IMR-90 (cell line): ENCODE results near the gene ZYX. TPM values are rescaled to one million over a fixed set of nuclear protein-coding genes. Genes with fewer than 3 reads are reported as not detected.

Source experiments
- ATAC-seq: fragments of 200-7000 bp; cut with Tn5 transposase; 2 replicates; pipeline ENCODE4 v1.9.1; 2020; ENCODE audit warnings: low read depth, mild to moderate bottlenecking, moderate library complexity
- BruUV-seq: library from RNA; stranded (reverse); fragments of 400-500 nt; replicated peaks from 2 replicates; lab custom pipeline; 2021; lab: Mats Ljungman, UMichigan
- CTCF ChIA-PET: fragments of 300-600 bp; formaldehyde crosslinking; extraction: SDS; loops from one replicate; lab custom pipeline; 2021; ENCODE audit warnings: antibody characterized with exemption; lab: Yijun Ruan, JAX
- POLR2A ChIA-PET: fragments of 300-600 bp; sonication (Branson Sonifier 250); formaldehyde crosslinking; loops from one replicate; lab custom pipeline; 2022; ENCODE audit warnings: antibody characterized with exemption; ENCODE audit not compliant: unreplicated experiment; lab: Charles Lee
- DNase-seq: peaks from one replicate; pipeline ENCODE4 v3.0.0; 2013
- H2AFZ ChIP-seq: replicated peaks from 2 replicates; pipeline ENCODE3; 2013; ENCODE audit warnings: low read length, mild to moderate bottlenecking; ENCODE audit not compliant: poor library complexity
- H2AK5ac ChIP-seq: 2 replicates; pipeline ENCODE4 v1.6.1; 2013; ENCODE audit warnings: low read depth, low read length, inconsistent platforms
- H2AK9ac ChIP-seq: replicated peaks from 2 replicates; pipeline ENCODE3; 2013; ENCODE audit warnings: mild to moderate bottlenecking, low read depth, low read length, moderate library complexity; ENCODE audit not compliant: poor library complexity
- H2BK120ac ChIP-seq: 2 replicates; pipeline ENCODE4 v1.6.1; 2013; ENCODE audit warnings: low read depth, low read length, inconsistent platforms
- H2BK15ac ChIP-seq: 3 replicates; pipeline ENCODE4 v1.6.1; 2013; ENCODE audit warnings: low read depth, low read length, inconsistent platforms
- H2BK20ac ChIP-seq: 2 replicates; pipeline ENCODE4 v1.6.1; 2013; ENCODE audit warnings: low read depth, mild to moderate bottlenecking, inconsistent platforms, low read length, moderate library complexity
- H2BK5ac ChIP-seq: 2 replicates; pipeline ENCODE4 v1.6.1; 2013; ENCODE audit warnings: mild to moderate bottlenecking, low read depth, low read length, inconsistent platforms; ENCODE audit not compliant: poor library complexity, severe bottlenecking
- H3K14ac ChIP-seq: replicated peaks from 2 replicates; pipeline ENCODE4 v1.6.1; 2013; ENCODE audit warnings: low read depth, low read length, inconsistent platforms
- H3K18ac ChIP-seq: 2 replicates; pipeline ENCODE4 v1.6.1; 2013; ENCODE audit warnings: low read depth, low read length, control low read depth
- H3K23ac ChIP-seq: 2 replicates; pipeline ENCODE4 v1.6.1; 2013; ENCODE audit warnings: low read depth, low read length, inconsistent platforms
- H3K27ac ChIP-seq: 2 replicates; pipeline ENCODE4 v1.5.1; 2013; ENCODE audit warnings: mild to moderate bottlenecking, control low read depth, low read length; ENCODE audit not compliant: insufficient read depth
- H3K27me3 ChIP-seq: 2 replicates; pipeline ENCODE4 v1.6.1; 2013; ENCODE audit warnings: low read length; ENCODE audit not compliant: control insufficient read depth, insufficient read depth
- H3K36me3 ChIP-seq: 2 replicates; pipeline ENCODE4 v1.6.1; 2013; ENCODE audit warnings: low read length, mixed read lengths; ENCODE audit not compliant: control insufficient read depth, insufficient read depth
- H3K4ac ChIP-seq: 2 replicates; pipeline ENCODE4 v1.6.1; 2013; ENCODE audit warnings: low read depth, low read length, inconsistent platforms
- H3K4me1 ChIP-seq: 2 replicates; pipeline ENCODE4 v1.6.1; 2013; ENCODE audit warnings: low read length, mixed read lengths; ENCODE audit not compliant: control insufficient read depth, insufficient read depth
- H3K4me2 ChIP-seq: 2 replicates; pipeline ENCODE4 v1.6.1; 2013; ENCODE audit warnings: low read depth, mild to moderate bottlenecking, control low read depth, low read length, moderate library complexity
- H3K4me3 ChIP-seq: 2 replicates; pipeline ENCODE4 v1.5.1; 2013; ENCODE audit warnings: low read depth, mild to moderate bottlenecking, control low read depth, low read length, moderate library complexity; ENCODE audit not compliant: insufficient read depth
- H3K56ac ChIP-seq: 2 replicates; pipeline ENCODE4 v1.6.1; 2013; ENCODE audit warnings: low read length, inconsistent platforms; ENCODE audit not compliant: insufficient read depth; ENCODE audit errors: extremely low read depth
- H3K79me1 ChIP-seq, 2 experiments: 2 replicates each; pipeline ENCODE4 v1.6.1; 2013; ENCODE audit warnings: low read length in 2 of 2, inconsistent platforms in 1 of 2, low read depth in 1 of 2
- H3K9ac ChIP-seq: 2 replicates; pipeline ENCODE4 v1.6.1; 2013; ENCODE audit warnings: low read depth, low read length, control low read depth
- H3K9me1 ChIP-seq: 2 replicates; pipeline ENCODE4 v1.6.1; 2013; ENCODE audit warnings: low read length, inconsistent platforms; ENCODE audit not compliant: insufficient read depth
- H3K9me3 ChIP-seq: 2 replicates; pipeline ENCODE4 v1.6.1; 2013; ENCODE audit warnings: low read length; ENCODE audit not compliant: control insufficient read depth, insufficient read depth
- H4K20me1 ChIP-seq: 2 replicates; pipeline ENCODE4 v1.6.1; 2013; ENCODE audit warnings: low read length, inconsistent platforms; ENCODE audit not compliant: insufficient read depth
- H4K5ac ChIP-seq: 2 replicates; pipeline ENCODE4 v1.6.1; 2013; ENCODE audit warnings: mild to moderate bottlenecking, low read depth, low read length, control low read depth
- H4K8ac ChIP-seq, 2 experiments: 2 replicates each; pipeline ENCODE4 v1.6.1; 2013; ENCODE audit warnings: low read depth in 2 of 2, low read length in 2 of 2, control low read depth in 1 of 2, inconsistent platforms in 1 of 2
- H4K91ac ChIP-seq: 2 replicates; pipeline ENCODE4 v1.6.1; 2013; ENCODE audit warnings: low read depth, low read length, inconsistent platforms; ENCODE audit not compliant: insufficient read depth
- MAFK ChIP-seq: IDR thresholded peaks from 2 replicates; pipeline ENCODE4 v1.6.1; 2012; ENCODE audit warnings: low read depth, low read length, improper control_type of control experiment
- RFX5 ChIP-seq: IDR thresholded peaks from 2 replicates; pipeline ENCODE4 v1.8.0; 2012; ENCODE audit warnings: low read depth, mild to moderate bottlenecking, low read length, moderate library complexity
- WGBS, 2 experiments: methylation state at CpG; one replicate each; pipeline versions ENCODE4 v1.1.5 to v1.1.7; 2013; ENCODE audit warnings: missing lambda C conversion rate in 2 of 2; ENCODE audit not compliant: insufficient read length in 1 of 2; ENCODE audit errors: extremely low coverage in 2 of 2; 5-methylcytosine and 5-hydroxymethylcytosine counted together
- dilution Hi-C: fragments of 300-500 bp; cut with HindIII; formaldehyde crosslinking; loops from one replicate; pipeline ENCODE4 v1.14.3; 2018; ENCODE audit warnings: low sequenced_read_pairs; ENCODE audit not compliant: unreplicated experiment
- in situ Hi-C: fragments of 300-500 bp; cut with MboI; formaldehyde crosslinking; loops from 3 replicates; pipeline ENCODE4 v1.14.3; 2019; ENCODE audit warnings: low sequenced_read_pairs, inconsistent platforms, mixed read lengths
- intact Hi-C: fragments of 100-400 bp; cut with micrococcal nuclease; formaldehyde crosslinking; loops from 2 replicates; pipeline ENCODE4 v1.10.0; 2022
- polyA plus RNA-seq, 3 experiments: library from polyadenylated mRNA; depleted of rRNA; stranded (reverse); fragments of >200 nt; gene quantifications; 2 replicates each; pipeline ENCODE4 v1.2.3, GENCODE V29; 2012; ENCODE audit warnings: low replicate concordance in 1 of 3
- total RNA-seq: library from RNA; depleted of rRNA; stranded (reverse); fragments of >200 nt; gene quantifications from 2 replicates; pipeline ENCODE4 v1.2.3, GENCODE V29; 2012
- TF ChIP-seq, protein P1 (sequence below): fragments of 150-350 bp; IDR thresholded peaks from 2 replicates; pipeline ENCODE4 v1.6.1; 2016; ENCODE audit warnings: low read depth, mild to moderate bottlenecking, low read length, moderate library complexity, borderline replicate concordance
- TF ChIP-seq, protein P2 (sequence below): conservative IDR thresholded peaks from 2 replicates; pipeline ENCODE4 v1.5.1; 2012; ENCODE audit warnings: mild to moderate bottlenecking, low read depth, low read length, improper control_type of control experiment

Gene ZYX
- total and polyA plus RNA-seq, 2 of the 4 experiments (the other 2 are of a cell fraction): 22.6 to 334 TPM

DNA sequence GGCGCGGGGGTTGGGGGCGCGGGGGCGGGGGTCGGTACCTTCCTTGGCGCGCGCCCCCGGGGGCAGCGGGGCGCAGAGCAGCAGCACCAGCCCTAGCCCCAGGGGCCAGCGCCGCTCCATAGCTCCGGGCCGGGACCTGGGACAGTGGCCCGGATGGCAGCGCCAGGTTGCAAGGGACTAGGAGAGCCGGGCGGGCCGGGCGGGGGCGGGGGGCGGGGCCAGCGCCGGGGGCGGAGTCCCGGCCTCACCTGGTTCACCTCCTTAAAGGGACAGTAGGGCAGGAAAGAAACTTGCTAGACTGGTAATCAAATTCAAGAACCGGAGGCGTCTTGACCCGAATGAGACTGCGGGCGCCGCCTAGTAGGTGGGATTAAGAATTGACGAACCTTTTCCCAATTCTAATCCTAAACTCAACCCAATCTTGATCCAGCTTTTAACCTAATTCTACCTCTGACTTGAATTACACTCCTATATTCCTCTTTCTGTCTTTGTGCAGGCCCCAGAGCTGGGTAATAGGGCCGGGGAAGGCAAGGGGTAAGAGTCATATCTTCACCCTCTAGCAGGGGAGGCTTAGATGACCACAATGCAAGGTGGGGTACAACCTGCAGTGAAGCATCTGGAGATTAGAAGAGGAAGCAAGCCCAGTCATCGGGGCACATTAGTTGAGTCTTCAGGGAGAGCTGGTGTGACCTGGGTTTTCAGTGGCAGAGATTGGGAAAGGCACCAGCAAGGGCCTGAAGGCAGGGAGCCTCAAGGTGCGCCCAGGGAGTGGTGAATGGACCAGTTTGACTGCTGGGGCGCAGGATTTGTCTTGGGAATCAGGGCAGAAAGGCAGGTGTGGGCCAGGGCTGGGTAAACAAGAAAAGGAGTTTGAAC, 27.8 kb downstream of the ZYX start, which contains the start of gene EPHA1:
Gene EPHA1, minus strand, starts transcription at position 171 of the 876 bp plus-strand sequence. Its CDS starts 51 bp downstream, at position 120.
- H3K79me1 ChIP-seq: no peaks in the 10 kb centered on the region
- dilution Hi-C loops (no loop called here), intact Hi-C loops (no loop called here), in situ Hi-C loops (no loop called here)
- no peaks in the 10 kb centered on the region for H4K20me1 ChIP-seq
- no TSS peak for BruUV-seq
- POLR2A ChIA-PET: no interaction called here
- no peak within 1 kb of the TSS for H2BK20ac ChIP-seq
- H3K4me3 ChIP-seq: no peak within 1 kb of the TSS
- H3K27me3 ChIP-seq: no peaks in the 10 kb centered on the region; the same call in 1 of the 2 replicates
- no peaks in the 10 kb centered on the region for H3K9me3 ChIP-seq
- no peak within 1 kb of the TSS for H3K56ac ChIP-seq
- peaks cover 12% of the 10 kb centered on the region; the same call in 1 of the 2 replicates for H3K4me1 ChIP-seq
- H3K4me2 ChIP-seq: no peak within 1 kb of the TSS
- H3K4ac ChIP-seq: no peak within 1 kb of the TSS
- ATAC-seq: no peak
- H3K14ac ChIP-seq: no peak within 1 kb of the TSS
- H3K9ac ChIP-seq: no peak within 1 kb of the TSS
- H2AK9ac ChIP-seq: peak within 1 kb of the TSS; percentile 50
- no peak within 1 kb of the TSS for H2BK120ac ChIP-seq
- WGBS, 2 experiments: 25% methylated on average over 1 of the region's 39 CpGs; no CpG with 5 or more reads in 1 of the 2 experiments
- TF ChIP-seq, protein P1, sequence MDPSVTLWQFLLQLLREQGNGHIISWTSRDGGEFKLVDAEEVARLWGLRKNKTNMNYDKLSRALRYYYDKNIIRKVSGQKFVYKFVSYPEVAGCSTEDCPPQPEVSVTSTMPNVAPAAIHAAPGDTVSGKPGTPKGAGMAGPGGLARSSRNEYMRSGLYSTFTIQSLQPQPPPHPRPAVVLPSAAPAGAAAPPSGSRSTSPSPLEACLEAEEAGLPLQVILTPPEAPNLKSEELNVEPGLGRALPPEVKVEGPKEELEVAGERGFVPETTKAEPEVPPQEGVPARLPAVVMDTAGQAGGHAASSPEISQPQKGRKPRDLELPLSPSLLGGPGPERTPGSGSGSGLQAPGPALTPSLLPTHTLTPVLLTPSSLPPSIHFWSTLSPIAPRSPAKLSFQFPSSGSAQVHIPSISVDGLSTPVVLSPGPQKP: no peak
- TF ChIP-seq RFX5 (no peak), MAFK (no peak)
- TF ChIP-seq, protein P2, sequence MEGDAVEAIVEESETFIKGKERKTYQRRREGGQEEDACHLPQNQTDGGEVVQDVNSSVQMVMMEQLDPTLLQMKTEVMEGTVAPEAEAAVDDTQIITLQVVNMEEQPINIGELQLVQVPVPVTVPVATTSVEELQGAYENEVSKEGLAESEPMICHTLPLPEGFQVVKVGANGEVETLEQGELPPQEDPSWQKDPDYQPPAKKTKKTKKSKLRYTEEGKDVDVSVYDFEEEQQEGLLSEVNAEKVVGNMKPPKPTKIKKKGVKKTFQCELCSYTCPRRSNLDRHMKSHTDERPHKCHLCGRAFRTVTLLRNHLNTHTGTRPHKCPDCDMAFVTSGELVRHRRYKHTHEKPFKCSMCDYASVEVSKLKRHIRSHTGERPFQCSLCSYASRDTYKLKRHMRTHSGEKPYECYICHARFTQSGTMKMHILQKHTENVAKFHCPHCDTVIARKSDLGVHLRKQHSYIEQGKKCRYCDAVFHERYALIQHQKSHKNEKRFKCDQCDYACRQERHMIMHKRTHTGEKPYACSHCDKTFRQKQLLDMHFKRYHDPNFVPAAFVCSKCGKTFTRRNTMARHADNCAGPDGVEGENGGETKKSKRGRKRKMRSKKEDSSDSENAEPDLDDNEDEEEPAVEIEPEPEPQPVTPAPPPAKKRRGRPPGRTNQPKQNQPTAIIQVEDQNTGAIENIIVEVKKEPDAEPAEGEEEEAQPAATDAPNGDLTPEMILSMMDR: peak; percentile 27; the same call in 1 of the 2 replicates
- no peak within 1 kb of the TSS for H3K27ac ChIP-seq
- no peaks in the 10 kb centered on the region for H3K9me1 ChIP-seq
- no peak within 1 kb of the TSS for H2BK5ac ChIP-seq
- CTCF ChIA-PET: no interaction called here
- no peak within 1 kb of the TSS for H4K91ac ChIP-seq
- peak within 1 kb of the TSS; percentile 70 for H2AFZ ChIP-seq
- H3K18ac ChIP-seq: no peak within 1 kb of the TSS
- no peak within 1 kb of the TSS for H2BK15ac ChIP-seq
- H2AK5ac ChIP-seq: no peak within 1 kb of the TSS
- no peaks in the 10 kb centered on the region for H3K36me3 ChIP-seq
- H4K5ac ChIP-seq: no peak within 1 kb of the TSS
- no peak within 1 kb of the TSS for H4K8ac ChIP-seq
- no peak for DNase-seq
- H3K23ac ChIP-seq: no peak within 1 kb of the TSS
